OCI-M1 (cell line): ENCODE data around the gene TRMT44.

Experiments
- DNase-seq: peaks from one replicate; lab custom pipeline; 2025; lab: John Stamatoyannopoulos, UW

Gene TRMT44

DNA sequence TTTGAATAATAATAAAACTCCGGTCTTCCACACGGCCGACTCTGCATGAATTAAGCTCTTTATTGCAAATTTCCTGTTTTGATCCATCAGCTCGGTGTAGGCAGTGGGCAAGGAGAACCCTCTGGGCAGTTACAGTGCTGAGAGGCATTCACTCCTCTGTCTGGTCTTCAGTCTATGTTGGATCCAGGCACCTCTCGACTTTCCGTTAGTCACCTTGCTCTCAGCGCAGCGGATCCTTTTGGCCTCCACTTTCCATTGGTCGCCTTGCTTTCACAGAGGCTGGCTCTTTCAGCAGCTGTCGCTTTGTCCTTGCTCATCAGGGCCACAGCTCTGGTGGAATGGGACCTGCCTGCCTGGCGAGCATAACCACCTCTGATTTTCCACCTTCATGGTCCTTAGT is 52.9 kb downstream of the TRMT44 start:
- DNase-seq = no peak

DNA sequence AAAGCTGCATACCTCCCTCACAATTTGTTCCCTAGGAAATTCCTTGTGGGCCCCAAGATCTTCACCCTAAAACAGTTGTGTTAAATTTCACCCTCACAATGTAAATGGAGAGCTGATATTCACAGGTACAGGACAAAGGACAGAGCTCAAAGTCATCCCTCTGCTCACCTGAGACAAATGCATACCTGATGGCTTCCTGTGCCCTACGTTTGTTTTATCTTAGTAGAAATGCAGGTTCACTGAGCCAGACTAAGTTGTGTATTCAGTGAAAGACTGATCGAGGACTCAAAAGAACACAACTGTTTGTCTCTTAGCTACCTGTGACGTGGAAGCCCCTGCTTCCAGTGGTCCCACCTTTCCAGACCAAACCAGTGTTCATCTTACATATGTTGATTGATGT is 53.6 kb downstream of the TRMT44 start:
- DNase-seq = no peak

- DNase-seq = no peak
Observed at GRCh38 chr4:8494983-8495548, 54.5 kb downstream of the TRMT44 start.

GRCh38 chr4:8495803-8496202 is 55.2 kb downstream of the TRMT44 start:
- no peak for DNase-seq

- no peak for DNase-seq
Observed at GRCh38 chr4:8497762-8498161, 57.2 kb downstream of the TRMT44 start.

GRCh38 chr4:8500966-8501365 is 60.4 kb downstream of the TRMT44 start:
- DNase-seq = no peak

GRCh38 chr4:8501781-8502180 is 61.2 kb downstream of the TRMT44 start:
- DNase-seq = no peak

GRCh38 chr4:8502371-8502770 is 61.8 kb downstream of the TRMT44 start:
- DNase-seq = no peak

GRCh38 chr4:8502836-8503585 is 62.4 kb downstream of the TRMT44 start:
- no peak for DNase-seq

GRCh38 chr4:8503801-8504200 is 63.2 kb downstream of the TRMT44 start:
- no peak for DNase-seq

DNA sequence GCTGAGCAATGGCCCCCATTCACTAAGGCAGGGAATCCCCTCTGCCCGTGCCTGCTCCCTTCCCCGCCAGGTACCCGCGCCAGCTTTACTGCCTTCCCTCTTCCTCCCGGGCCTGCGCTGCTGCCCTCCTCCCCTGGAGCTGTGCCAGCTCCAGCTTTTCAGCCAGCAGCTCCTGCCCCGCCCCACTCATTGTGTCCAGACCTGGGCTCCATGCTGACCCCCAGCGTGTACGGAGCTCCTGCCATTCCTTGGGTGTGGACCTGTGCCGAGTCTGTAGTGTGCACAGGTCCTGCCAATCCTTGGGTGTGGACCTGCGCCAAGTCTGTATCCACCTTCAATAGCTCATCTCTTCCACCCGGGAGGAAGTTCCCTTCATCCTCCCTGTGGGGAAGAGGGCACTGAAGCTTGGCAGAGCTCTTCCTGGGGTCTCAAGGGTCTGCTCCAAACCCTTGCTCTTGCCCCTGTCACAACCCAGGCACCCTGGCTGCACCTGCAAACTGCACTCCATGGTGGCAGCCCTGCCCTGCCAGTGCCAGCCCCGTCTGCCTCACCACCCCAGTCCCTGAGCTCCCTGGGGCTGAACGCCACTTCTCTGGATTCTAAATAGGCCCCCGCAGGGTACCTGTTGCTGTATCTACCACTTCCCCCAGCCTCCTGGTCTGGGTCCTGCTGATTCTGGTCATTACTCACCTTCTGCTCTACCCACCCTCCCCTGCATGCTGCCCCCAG is 63.9 kb downstream of the TRMT44 start:
- no peak for DNase-seq

GRCh38 chr4:8505229-8505628 is 64.7 kb downstream of the TRMT44 start:
- no peak for DNase-seq

GRCh38 chr4:8506006-8506372 is 65.4 kb downstream of the TRMT44 start:
- no peak for DNase-seq

DNA sequence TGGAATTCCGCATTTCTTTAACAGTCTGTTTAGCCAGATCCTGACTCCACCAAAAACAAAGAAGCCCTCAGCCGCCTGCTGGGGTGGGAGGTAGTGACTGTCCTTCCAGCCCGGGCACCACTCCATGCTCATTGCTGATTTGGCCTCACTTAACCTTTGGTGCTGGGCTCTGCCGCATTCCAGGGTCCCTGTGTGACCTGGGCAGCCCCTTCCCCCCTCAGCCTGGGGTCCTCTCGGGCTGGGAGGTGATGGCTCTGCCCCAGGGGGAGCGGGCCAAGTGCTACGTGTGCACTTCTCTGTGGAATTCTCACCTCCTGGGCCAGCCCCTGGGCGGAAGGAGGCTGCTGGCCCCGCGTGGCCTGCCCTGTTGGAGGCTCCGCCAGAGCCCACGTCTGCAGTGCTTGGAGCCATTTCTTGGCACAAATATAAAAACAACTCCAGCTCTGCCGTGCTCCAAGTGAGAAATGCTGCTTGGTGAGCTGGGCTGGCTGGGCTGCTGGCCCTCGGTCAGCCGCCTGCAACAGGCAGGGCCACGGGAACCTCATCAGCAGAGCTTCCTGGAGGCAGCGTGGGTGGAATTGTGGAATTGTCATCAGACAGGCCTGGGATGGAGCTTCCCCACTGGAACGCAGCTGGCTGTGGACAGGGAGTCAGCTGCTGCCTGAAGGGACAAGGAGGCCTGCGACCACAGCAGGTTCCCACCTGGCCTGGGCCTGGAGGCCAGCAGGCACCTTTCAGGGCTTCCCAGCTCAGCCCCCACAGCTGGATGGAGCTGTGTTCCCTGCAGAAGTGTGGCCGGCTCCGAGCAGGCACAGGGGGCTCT is 66.0 kb downstream of the TRMT44 start:
- DNase-seq = no peak

DNA sequence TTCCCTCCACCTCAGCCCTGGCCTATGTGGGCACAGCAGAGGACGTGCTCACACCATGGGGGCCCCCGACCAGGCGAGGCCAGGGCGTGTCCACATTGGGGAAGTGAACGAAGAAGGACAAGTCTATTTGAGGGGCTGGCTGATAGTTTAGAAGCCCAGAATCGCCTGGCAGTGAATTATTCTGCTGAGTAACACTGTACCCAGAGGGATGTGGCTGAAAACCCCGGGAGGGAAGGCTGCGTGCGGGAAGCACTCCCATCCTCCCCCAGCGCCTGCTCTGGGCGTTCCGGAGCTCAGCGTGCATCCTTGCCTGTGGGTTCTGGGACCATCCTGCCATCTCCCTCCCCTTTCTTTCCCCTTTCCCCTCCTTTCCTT is 66.6 kb downstream of the TRMT44 start:
- DNase-seq = no peak

GRCh38 chr4:8507624-8508023 is 67.0 kb downstream of the TRMT44 start:
- no peak for DNase-seq

DNA sequence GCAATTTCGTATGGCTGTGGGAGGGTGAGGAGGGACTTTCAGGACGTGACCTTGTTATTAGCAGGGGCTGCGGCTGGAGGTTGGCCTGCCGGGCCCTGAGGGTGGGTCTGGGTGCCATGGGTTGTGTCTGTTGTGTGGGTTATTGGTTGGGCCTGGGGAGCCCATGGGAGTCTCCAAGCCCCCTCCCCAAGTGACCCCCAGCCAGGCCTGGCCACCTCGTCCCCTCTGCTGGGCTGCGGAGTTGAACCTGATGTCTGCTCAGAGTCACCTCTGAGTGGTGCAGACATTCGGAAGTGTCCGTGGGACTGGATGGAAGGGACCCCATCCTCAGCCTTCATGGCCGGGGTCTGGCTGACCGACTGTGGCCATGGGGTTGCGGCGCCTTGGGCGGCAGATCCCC is 67.7 kb downstream of the TRMT44 start:
- no peak for DNase-seq

DNA sequence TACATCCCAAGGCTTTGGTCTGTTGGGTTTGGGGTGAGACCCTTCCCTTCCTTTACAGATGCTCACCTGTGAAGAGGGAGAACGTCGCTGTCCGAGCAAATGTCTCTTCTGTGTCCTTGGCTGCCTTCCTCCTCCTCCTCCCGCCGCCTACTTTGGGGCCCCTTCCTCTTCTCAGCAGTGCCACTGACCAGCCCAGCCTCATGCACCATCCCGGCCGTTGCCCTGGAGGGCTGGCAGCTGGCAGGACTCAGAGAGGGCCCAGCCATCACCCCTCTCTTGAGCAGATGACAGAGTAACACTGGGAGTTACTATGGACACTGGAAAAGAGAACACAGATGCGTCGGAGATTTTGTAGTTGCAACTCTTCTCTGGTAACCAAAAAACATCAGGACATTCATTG is 68.2 kb downstream of the TRMT44 start:
- no peak for DNase-seq

DNA sequence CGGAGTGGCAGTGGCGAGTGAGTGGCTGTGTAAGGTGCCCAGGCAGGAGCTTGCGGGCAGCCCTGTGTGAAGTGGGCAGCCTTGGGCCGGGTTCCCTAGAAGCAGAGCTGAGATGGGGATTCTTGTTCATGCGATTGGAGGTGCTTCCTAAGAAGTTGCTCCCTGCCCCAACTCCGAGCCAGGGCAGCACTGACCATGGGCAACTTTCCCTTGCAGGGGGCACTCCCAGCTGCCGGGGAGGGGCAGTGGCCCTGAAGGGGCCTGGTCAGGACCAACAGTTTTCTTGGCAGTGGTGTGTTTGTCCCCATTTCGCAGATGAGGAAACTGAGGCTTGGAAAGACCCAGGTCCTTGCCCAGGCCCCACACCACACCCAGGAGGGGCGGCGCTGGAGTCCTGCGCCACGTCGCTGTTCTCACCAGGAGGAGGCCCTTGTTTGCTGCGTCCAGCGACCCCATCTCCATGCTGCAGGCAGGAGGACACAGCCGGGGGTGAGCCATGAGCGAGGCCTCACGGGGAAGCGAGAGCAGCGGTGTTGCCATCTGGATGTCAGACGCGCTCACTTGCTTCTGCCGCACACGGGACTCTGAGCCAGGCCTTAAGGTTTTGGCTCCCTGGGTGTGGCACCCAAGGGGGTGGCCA is 68.9 kb downstream of the TRMT44 start:
- DNase-seq = no peak

GRCh38 chr4:8510191-8510590 is 69.6 kb downstream of the TRMT44 start:
- no peak for DNase-seq

DNA sequence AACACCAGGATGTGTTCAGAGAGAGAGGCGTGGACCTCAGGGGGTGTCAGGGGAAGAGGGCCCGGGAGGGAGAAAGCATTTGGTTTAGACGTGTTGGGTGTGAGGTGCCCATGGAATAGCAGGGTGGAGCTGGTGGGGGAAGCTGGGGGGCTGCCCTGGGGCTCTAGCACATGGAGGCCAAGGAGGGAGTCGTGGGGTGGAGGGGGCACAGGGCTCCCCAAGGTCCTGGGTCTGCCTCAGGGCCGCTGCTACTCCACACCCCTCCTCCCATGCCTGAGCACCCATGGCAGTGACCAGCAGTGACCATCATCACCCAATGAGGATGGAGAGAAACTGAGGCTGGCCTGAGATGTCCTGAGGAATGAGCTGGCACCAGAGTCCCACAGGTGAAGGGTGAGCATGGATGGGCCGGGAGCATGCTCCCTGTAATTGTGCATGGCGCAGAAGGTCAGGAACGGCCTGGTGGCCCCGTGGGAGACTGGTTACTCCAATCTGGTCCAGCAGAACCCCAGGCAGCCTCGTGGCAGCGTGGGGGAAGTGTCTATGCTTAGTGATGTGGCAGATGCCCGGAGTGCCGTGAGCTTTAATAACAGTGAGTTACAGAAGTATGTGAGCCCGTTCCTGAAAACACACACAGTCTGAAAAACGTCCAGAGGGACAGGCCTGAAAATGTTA is 70.2 kb downstream of the TRMT44 start:
- no peak for DNase-seq

- DNase-seq = no peak
Observed at GRCh38 chr4:8512510-8512909, 71.9 kb downstream of the TRMT44 start.
